Esophagus (tissue), 2 donors: Measurements from ENCODE around the gene IL36A. TPM values are rescaled to one million over a fixed set of nuclear protein-coding genes. Genes with fewer than 3 reads are reported as not detected.

ENCODE experiments used
- H3K27ac ChIP-seq, 2 donors: one replicate each; pipeline ENCODE4 v1.5.1; 2013; ENCODE audit warnings: low read depth in 2 of 2, mild to moderate bottlenecking in 2 of 2, inconsistent platforms in 1 of 2, low read length in 1 of 2, moderate library complexity in 1 of 2
- H3K27me3 ChIP-seq, 2 donors: one replicate each; pipeline ENCODE4 v1.6.1; 2013; ENCODE audit warnings: low read length in 2 of 2, control low read depth in 1 of 2, mild to moderate bottlenecking in 1 of 2; ENCODE audit not compliant: insufficient read depth in 2 of 2, control insufficient read depth in 1 of 2
- H3K36me3 ChIP-seq, 2 donors: one replicate each; pipeline ENCODE4 v1.6.1; 2013; ENCODE audit warnings: low read length in 1 of 2; ENCODE audit not compliant: control insufficient read depth in 2 of 2, insufficient read depth in 2 of 2
- H3K4me1 ChIP-seq, 2 donors: one replicate each; pipeline ENCODE4 v1.6.1; 2013; ENCODE audit warnings: low read length in 1 of 2; ENCODE audit not compliant: control insufficient read depth in 2 of 2, insufficient read depth in 2 of 2
- H3K4me3 ChIP-seq, 2 donors: one replicate each; pipeline ENCODE4 v1.5.1; 2013; ENCODE audit warnings: low read length in 2 of 2, mild to moderate bottlenecking in 2 of 2, low read depth in 1 of 2, moderate library complexity in 1 of 2
- H3K9me3 ChIP-seq, 2 donors: one replicate each; pipeline ENCODE4 v1.6.1; 2013; ENCODE audit warnings: mild to moderate bottlenecking in 2 of 2, low read depth in 1 of 2, low read length in 1 of 2, moderate library complexity in 1 of 2; ENCODE audit not compliant: control insufficient read depth in 2 of 2, insufficient read depth in 1 of 2
- WGBS, 2 donors: extraction: QIAGEN DNeasy Blood & Tissue Kit; methylation state at CpG; one replicate each; pipeline ENCODE4 v1.1.7; 2013; 5-methylcytosine and 5-hydroxymethylcytosine counted together
- polyA plus RNA-seq, 2 donors: library from polyadenylated mRNA; stranded (reverse); fragments of 200-250 nt; gene quantifications; one replicate each; pipeline ENCODE4 v1.2.3, GENCODE V29; 2013
- donor health status: healthy with polysubstance abuse.
- donor health status: Bipolar disorder and iron deficiency.

Gene IL36A
- polyA plus RNA-seq, 2 donors = 243 to 394 TPM

GRCh38 chr2:113056521-113056920 is 51.3 kb downstream of the IL36A start:
- Histone ChIP-seq H3K9me3 (peaks cover 4 to 5% of the 10 kb centered on the region in 2 donors), H3K36me3 (no peaks in the 10 kb centered on the region), H3K4me1 (peaks cover 0 to 7% of the 10 kb centered on the region in 2 donors), H3K27me3 (no peaks in the 10 kb centered on the region), H3K4me3 (no peak overlapping the region), H3K27ac (no peak overlapping the region)
- WGBS, 2 donors = 47 to 61% methylated on average over 1 of the region's 1 CpG

- Histone ChIP-seq H3K27ac (no peak overlapping the region), H3K4me1 (peaks cover 0 to 7% of the 10 kb centered on the region in 2 donors), H3K27me3 (no peaks in the 10 kb centered on the region), H3K36me3 (no peaks in the 10 kb centered on the region), H3K9me3 (peaks cover 4% of the 10 kb centered on the region in 2 donors), H3K4me3 (no peak overlapping the region)
- 60 to 85% methylated on average over 1 of the region's 1 CpG for WGBS, 2 donors
Measured at GRCh38 chr2:113057117-113057516, 51.9 kb downstream of the IL36A start.

Other genes starting within 250 kb of the IL36A start
- gene CKAP2L, start 240.8 kb upstream of the IL36A start, polyA plus RNA-seq = 1 to 10 TPM; 1.6 to 3.5 TPM
- 10 to 100 TPM; 17.4 to 30.0 TPM for gene IL1A, start 221.0 kb upstream of the IL36A start, polyA plus RNA-seq
- gene IL1B, start 168.7 kb upstream of the IL36A start, polyA plus RNA-seq = 1 to 10 TPM; 1.9 to 4.3 TPM
- gene IL37, start 94.3 kb upstream of the IL36A start, polyA plus RNA-seq = under 1 TPM; 0.06 to 0.12 TPM
- gene IL36G, start 27.5 kb upstream of the IL36A start, polyA plus RNA-seq = 10 to 100 TPM in 1 of 2 donors, 1 to 10 TPM in 1; 6.2 to 54.5 TPM
- gene IL36B, start 47.4 kb downstream of the IL36A start, polyA plus RNA-seq = 1 to 10 TPM; 1.5 to 8.8 TPM
- 10 to 100 TPM; 25.9 to 38.4 TPM for gene IL36RN, start 53.7 kb downstream of the IL36A start, polyA plus RNA-seq
- under 1 TPM; 0.18 to 0.51 TPM for gene IL1F10, start 62.5 kb downstream of the IL36A start, polyA plus RNA-seq
- 1,000 to 10,000 TPM; 1,363 to 2,112 TPM for gene IL1RN, start 122.1 kb downstream of the IL36A start, polyA plus RNA-seq
- 10 to 100 TPM; 18.1 to 32.6 TPM for gene PSD4, start 168.5 kb downstream of the IL36A start, polyA plus RNA-seq